HepG2 (cell line): Measurements from ENCODE around the gene HMGCLL1.

Source experiments
- ATRX ChIP-seq: sonication (generic); formaldehyde crosslinking; IDR thresholded peaks from 2 replicates; pipeline ENCODE4 v1.4.0; 2020; ENCODE audit warnings: missing genetic modification reagents, borderline replicate concordance
- TF ChIP-seq, protein P1 (sequence below): sonication (generic); formaldehyde crosslinking; IDR thresholded peaks from 2 replicates; pipeline ENCODE4 v1.5.0; 2020; ENCODE audit warnings: mild to moderate bottlenecking, missing genetic modification reagents, moderate library complexity
- TF ChIP-seq, protein P2 (sequence below): sonication (generic); formaldehyde crosslinking; IDR thresholded peaks from 2 replicates; pipeline ENCODE4 v1.8.1; 2022; ENCODE audit warnings: mild to moderate bottlenecking, missing genetic modification reagents

GRCh38 chr6:55399351-55399750, 179.6 kb downstream of the HMGCLL1 start:
- TF ChIP-seq ATRX (CRISPR knock-in tag): no peak
- TF ChIP-seq, protein P1, sequence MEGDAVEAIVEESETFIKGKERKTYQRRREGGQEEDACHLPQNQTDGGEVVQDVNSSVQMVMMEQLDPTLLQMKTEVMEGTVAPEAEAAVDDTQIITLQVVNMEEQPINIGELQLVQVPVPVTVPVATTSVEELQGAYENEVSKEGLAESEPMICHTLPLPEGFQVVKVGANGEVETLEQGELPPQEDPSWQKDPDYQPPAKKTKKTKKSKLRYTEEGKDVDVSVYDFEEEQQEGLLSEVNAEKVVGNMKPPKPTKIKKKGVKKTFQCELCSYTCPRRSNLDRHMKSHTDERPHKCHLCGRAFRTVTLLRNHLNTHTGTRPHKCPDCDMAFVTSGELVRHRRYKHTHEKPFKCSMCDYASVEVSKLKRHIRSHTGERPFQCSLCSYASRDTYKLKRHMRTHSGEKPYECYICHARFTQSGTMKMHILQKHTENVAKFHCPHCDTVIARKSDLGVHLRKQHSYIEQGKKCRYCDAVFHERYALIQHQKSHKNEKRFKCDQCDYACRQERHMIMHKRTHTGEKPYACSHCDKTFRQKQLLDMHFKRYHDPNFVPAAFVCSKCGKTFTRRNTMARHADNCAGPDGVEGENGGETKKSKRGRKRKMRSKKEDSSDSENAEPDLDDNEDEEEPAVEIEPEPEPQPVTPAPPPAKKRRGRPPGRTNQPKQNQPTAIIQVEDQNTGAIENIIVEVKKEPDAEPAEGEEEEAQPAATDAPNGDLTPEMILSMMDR (CRISPR knock-in tag): no peak
- TF ChIP-seq, protein P2, sequence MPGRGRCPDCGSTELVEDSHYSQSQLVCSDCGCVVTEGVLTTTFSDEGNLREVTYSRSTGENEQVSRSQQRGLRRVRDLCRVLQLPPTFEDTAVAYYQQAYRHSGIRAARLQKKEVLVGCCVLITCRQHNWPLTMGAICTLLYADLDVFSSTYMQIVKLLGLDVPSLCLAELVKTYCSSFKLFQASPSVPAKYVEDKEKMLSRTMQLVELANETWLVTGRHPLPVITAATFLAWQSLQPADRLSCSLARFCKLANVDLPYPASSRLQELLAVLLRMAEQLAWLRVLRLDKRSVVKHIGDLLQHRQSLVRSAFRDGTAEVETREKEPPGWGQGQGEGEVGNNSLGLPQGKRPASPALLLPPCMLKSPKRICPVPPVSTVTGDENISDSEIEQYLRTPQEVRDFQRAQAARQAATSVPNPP (CRISPR knock-in tag): no peak
